ENCODE data around the gene COL21A1.

DNA sequence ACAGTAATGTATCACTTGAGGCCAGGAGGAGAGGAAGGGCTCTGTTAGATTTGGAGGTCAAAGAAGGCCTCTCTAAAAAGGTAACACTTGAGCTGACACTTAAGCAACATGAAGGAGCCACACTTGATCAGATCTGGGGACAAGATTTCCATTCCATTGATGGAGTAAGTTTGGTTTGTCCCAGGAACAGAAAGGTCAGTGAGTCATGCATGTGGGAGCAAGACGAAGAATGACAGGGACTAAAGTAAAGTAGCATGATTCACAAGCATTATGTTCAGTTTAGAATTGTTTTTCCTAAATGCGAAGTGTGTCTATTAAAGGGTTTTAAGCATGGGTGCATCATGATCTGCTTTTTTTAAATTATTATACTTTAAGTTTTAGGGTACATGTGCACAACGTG, 47.4 kb downstream of the COL21A1 start:
- TF ChIP-seq, protein P1, sequence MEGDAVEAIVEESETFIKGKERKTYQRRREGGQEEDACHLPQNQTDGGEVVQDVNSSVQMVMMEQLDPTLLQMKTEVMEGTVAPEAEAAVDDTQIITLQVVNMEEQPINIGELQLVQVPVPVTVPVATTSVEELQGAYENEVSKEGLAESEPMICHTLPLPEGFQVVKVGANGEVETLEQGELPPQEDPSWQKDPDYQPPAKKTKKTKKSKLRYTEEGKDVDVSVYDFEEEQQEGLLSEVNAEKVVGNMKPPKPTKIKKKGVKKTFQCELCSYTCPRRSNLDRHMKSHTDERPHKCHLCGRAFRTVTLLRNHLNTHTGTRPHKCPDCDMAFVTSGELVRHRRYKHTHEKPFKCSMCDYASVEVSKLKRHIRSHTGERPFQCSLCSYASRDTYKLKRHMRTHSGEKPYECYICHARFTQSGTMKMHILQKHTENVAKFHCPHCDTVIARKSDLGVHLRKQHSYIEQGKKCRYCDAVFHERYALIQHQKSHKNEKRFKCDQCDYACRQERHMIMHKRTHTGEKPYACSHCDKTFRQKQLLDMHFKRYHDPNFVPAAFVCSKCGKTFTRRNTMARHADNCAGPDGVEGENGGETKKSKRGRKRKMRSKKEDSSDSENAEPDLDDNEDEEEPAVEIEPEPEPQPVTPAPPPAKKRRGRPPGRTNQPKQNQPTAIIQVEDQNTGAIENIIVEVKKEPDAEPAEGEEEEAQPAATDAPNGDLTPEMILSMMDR (IDR thresholded peaks at IDR 0.05; ENCODE audit: low read depth, low read length): no peak
- no peak for TF ChIP-seq EZH2phosphoT487 (IDR thresholded peaks at IDR 0.05; ENCODE audit: low read depth)

All from OCI-LY3 (cell line).